HG02938 (cell line): ENCODE results near the gene DVL1.

ENCODE experiments used
- ATAC-seq: cut with Tn5 transposase; IDR thresholded peaks from one replicate; pipeline ENCODE4 v1.9.1; 2021; ENCODE audit warnings: mild to moderate bottlenecking, moderate library complexity; ENCODE audit not compliant: unreplicated experiment

DVL1 gene

GRCh38 chr1:1299686-1300351 is 49.4 kb downstream of the DVL1 start:
- ATAC-seq, result no peak

GRCh38 chr1:1298861-1299685 is 50.1 kb downstream of the DVL1 start:
- ATAC-seq, result no peak

GRCh38 chr1:1297802-1298424 is 51.3 kb downstream of the DVL1 start:
- no peak for ATAC-seq

GRCh38 chr1:1296070-1297061 is 52.9 kb downstream of the DVL1 start:
- no peak for ATAC-seq

GRCh38 chr1:1295154-1295923 is 53.9 kb downstream of the DVL1 start:
- no peak for ATAC-seq

- no peak for ATAC-seq
Measured at GRCh38 chr1:1294250-1294890, 54.8 kb downstream of the DVL1 start.

- no peak for ATAC-seq
Measured at GRCh38 chr1:1293263-1294249, 55.7 kb downstream of the DVL1 start.

- no peak for ATAC-seq
Measured at GRCh38 chr1:1292851-1293250, 56.4 kb downstream of the DVL1 start.

- no peak for ATAC-seq
Measured at GRCh38 chr1:1292442-1292779, 56.8 kb downstream of the DVL1 start.

- no peak for ATAC-seq
Measured at GRCh38 chr1:1291548-1292441, 57.4 kb downstream of the DVL1 start.

GRCh38 chr1:1291023-1291528 is 58.1 kb downstream of the DVL1 start:
- no peak for ATAC-seq

- ATAC-seq, result no peak
Measured at GRCh38 chr1:1290238-1290731, 58.9 kb downstream of the DVL1 start.

GRCh38 chr1:1287288-1288110 is 61.7 kb downstream of the DVL1 start:
- no peak for ATAC-seq

- no peak for ATAC-seq
Measured at GRCh38 chr1:1286313-1287261, 62.6 kb downstream of the DVL1 start.
